ENCODE results near the gene TLE2.

Gene TLE2

GRCh38 chr19:3029065-3029923 is at the start of gene TLE2:
TSS of gene TLE2 (minus strand) at chr19:3029280. CDS start at chr19:3028904, 376 bp downstream.
- DNase-seq (ENCODE audit: low read depth, low spot score): no peak

- DNase-seq (ENCODE audit: low read depth, low spot score): peak; percentile 78
Measured at GRCh38 chr19:3075605-3076431, 46.7 kb upstream of the TLE2 start.

- DNase-seq (ENCODE audit: low read depth, low spot score): no peak
Measured at GRCh38 chr19:3073931-3074595, 45.0 kb upstream of the TLE2 start.

- peak; percentile 52 for DNase-seq (ENCODE audit: low read depth, low spot score)
Measured at GRCh38 chr19:3073159-3073563, 44.1 kb upstream of the TLE2 start.

GRCh38 chr19:3071768-3072167 is 42.7 kb upstream of the TLE2 start:
- no peak for DNase-seq (ENCODE audit: low read depth, low spot score)

- peak; percentile 63 for DNase-seq (ENCODE audit: low read depth, low spot score)
Measured at GRCh38 chr19:3068071-3068470, 39.0 kb upstream of the TLE2 start.

- DNase-seq (ENCODE audit: low read depth, low spot score): no peak
Measured at GRCh38 chr19:3067563-3067962, 38.5 kb upstream of the TLE2 start.

- DNase-seq (ENCODE audit: low read depth, low spot score): no peak
Measured at GRCh38 chr19:3066482-3067049, 37.5 kb upstream of the TLE2 start.

GRCh38 chr19:3065675-3066357 is 36.7 kb upstream of the TLE2 start:
- no peak for DNase-seq (ENCODE audit: low read depth, low spot score)

- no peak for DNase-seq (ENCODE audit: low read depth, low spot score)
Measured at GRCh38 chr19:3064011-3064330, 34.9 kb upstream of the TLE2 start.

GRCh38 chr19:3062165-3063105 is 33.4 kb upstream of the TLE2 start, which contains the start of gene TLE5:
TSS of gene TLE5 (minus strand) at chr19:3062495. CDS start at chr19:3062200, 295 bp downstream.
- no peak for DNase-seq (ENCODE audit: low read depth, low spot score)

GRCh38 chr19:3061182-3062161 is 32.4 kb upstream of the TLE2 start:
- DNase-seq (ENCODE audit: low read depth, low spot score): no peak

GRCh38 chr19:3060857-3061181 is 31.7 kb upstream of the TLE2 start:
- no peak for DNase-seq (ENCODE audit: low read depth, low spot score)

- DNase-seq (ENCODE audit: low read depth, low spot score): no peak
Measured at GRCh38 chr19:3059653-3060052, 30.6 kb upstream of the TLE2 start.

- no peak for DNase-seq (ENCODE audit: low read depth, low spot score)
Measured at GRCh38 chr19:3058821-3059314, 29.8 kb upstream of the TLE2 start.

GRCh38 chr19:3058009-3058820 is 29.1 kb upstream of the TLE2 start:
- no peak for DNase-seq (ENCODE audit: low read depth, low spot score)

- DNase-seq (ENCODE audit: low read depth, low spot score): peak; percentile 53
Measured at GRCh38 chr19:3057275-3057714, 28.2 kb upstream of the TLE2 start.

All from ELF-1 (cell line).